Fibroblast of the conjunctiva (primary cell): ENCODE data around the gene DNAJC11.

Experiments
- DNase-seq: peaks from one replicate; pipeline ENCODE4 v3.0.0-alpha.2; 2010; ENCODE audit warnings: low read depth

Gene DNAJC11

DNA sequence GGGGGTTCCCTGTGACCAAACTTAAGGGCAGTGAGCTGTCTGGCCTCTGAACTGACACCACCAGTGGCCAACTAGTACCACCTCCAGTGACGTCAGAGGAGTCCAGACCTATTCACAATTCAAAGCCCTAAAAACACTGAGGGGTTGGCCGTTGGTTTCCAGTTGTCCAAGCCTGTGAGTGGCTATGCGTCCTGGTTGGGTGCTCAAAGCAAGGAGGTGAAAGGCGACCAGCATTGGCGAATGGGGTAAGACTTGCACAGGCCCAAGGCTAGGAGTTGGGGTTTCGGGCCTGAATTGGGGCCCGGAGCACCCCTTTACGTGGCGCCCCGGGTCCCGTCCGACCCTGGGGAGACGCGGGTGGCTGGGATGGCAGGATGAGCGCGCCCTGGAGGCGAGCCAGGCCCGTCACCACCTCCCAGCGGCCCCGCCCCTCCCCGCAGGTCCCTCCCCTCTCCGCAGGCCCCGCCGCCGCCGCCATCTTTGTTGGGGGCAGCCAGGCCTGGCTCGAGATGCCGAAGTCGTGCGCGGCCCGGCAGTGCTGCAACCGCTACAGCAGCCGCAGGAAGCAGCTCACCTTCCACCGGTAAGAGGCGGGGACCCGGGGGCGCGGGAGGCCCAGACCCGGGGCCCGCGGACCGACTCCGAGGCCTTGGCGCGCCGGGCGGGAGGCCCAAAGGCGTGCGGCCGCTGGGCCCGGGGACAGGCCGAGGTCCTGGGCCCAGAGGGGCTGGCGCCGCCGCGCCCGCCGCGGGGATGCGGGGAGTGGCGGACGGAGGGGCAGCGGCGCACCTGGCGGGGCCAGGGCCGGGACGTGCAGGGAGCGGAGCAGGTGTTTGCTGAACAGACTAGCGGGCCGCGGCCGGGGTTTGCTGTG, 76.7 kb downstream of the DNAJC11 start, which contains the start of gene THAP3:
Gene THAP3 (plus strand): TSS at position 159 of the 874 bp plus-strand sequence. CDS start 351 bp downstream, at position 510.
- peak; percentile 74 for DNase-seq

DNA sequence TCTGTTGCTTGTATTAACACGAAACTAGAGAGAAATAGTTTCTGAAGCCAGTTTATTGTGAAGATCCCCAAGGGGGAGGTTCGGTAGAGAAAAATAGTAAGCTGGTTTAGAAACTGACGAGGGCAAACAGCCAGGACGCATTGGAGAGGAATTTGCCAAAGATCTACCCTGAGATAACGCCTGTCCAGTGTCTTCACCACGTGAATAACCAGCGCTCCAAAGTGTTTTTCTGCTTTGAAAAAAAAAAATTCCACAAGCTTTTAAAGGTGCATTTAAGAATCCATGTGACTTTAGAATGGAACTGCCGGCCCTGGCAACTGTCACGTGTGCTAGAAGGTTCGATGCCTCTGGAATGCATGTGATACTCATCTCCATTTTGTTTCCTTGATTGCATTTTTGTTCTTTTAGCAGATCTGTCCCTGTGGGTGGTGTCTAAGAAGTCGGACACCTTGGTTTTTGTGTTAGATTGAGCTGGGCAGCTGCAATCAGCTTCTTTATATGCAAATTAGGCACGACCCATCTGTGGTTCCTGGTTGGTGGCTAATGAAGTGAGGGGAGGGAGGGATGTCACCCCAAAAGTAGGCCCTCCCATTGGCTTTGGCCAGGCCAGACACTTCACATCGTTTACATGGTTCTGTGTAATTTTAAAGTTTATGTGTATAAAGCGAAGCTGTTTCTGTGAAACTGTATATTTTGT, 78.2 kb downstream of the DNAJC11 start:
- no peak for DNase-seq

GRCh38 chr1:6622396-6623152, 79.0 kb downstream of the DNAJC11 start:
- no peak for DNase-seq

DNA sequence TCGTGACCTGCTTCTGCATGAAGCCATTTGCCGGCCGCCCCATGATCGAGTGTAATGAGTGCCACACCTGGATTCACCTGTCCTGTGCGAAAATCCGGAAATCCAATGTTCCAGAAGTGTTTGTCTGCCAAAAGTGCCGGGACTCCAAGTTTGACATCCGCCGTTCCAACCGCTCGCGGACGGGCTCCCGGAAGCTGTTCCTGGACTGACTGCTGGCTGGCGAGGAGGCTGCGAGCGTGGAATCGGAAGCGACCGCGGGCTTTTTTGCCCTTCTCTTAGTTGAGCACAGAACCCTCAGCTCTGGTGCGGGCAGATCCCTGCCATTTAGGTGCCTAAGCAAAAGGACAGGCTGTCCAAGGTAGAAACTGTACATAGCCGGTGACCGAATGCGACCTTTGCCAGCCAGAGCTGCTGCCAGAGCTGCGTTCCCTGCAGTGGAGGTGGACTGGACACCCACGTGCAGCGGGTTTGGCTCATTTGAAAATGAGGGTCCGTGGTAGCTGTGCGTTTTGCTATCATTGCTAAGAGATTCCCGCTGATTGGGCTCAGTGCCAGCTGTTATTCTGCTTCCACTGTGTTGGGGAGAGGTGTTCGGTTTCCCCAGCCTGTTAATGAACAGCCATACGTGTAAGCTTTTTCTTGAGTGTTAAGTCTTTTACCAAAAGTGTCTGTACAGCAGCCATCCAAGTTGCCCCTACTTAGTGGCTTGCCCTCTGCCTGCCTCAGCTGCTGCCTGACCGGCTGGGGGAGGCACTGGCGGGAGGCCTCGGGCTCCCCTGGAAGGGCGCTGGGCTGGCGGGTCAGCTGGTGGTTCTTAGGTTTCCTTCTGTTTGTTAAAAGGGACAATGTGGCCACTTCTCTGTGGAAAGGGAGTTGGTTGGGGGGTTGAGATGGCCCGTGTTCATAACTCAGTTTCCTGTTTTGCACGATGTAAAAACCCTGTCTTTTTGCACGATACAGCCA, 79.9 kb downstream of the DNAJC11 start:
- DNase-seq: no peak

- DNase-seq: no peak
Observed at GRCh38 chr1:6619045-6619444, 82.6 kb downstream of the DNAJC11 start.

DNA sequence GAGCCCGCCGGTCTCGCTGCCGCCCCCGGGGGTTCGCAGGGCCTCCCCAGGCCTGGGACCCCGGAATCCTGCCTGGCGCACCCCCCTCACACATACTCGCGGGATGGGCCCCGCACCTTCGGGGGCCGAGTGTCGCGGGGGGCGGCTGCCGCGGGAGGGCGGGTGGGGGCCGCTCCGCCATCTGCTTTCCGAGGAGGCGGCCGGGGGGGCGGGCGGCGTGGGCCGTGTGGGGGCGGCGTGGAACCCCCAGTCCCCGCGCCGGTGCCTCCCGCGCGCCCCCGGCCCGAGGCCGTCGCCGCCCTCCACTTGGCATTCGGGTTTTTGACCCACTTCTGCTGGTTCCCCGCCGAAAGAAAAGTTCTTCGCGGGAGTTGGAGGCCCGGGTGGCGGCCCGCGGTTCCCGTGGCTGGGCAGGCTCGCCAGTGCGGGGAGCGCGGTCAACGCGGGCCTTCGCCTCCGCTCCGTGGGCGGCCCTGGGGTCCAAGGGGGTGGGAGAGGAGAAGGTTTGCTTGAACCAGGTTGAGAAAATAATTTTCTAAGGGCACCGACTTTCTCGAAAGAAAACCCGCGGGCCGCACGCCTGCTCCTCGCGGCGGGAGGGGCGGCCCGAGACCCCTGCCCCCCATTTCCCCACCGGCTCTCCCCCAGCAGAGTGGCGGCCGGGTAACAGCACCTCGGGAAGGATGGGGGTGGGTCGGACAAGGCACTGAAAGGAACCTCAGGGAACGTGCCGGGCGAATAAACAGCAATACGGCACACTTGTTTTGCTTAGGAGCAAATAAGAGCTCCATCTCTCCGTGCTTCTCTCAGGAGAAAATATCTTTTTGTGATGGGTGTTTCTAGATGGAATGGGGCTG, 86.5 kb downstream of the DNAJC11 start:
- no peak for DNase-seq

DNA sequence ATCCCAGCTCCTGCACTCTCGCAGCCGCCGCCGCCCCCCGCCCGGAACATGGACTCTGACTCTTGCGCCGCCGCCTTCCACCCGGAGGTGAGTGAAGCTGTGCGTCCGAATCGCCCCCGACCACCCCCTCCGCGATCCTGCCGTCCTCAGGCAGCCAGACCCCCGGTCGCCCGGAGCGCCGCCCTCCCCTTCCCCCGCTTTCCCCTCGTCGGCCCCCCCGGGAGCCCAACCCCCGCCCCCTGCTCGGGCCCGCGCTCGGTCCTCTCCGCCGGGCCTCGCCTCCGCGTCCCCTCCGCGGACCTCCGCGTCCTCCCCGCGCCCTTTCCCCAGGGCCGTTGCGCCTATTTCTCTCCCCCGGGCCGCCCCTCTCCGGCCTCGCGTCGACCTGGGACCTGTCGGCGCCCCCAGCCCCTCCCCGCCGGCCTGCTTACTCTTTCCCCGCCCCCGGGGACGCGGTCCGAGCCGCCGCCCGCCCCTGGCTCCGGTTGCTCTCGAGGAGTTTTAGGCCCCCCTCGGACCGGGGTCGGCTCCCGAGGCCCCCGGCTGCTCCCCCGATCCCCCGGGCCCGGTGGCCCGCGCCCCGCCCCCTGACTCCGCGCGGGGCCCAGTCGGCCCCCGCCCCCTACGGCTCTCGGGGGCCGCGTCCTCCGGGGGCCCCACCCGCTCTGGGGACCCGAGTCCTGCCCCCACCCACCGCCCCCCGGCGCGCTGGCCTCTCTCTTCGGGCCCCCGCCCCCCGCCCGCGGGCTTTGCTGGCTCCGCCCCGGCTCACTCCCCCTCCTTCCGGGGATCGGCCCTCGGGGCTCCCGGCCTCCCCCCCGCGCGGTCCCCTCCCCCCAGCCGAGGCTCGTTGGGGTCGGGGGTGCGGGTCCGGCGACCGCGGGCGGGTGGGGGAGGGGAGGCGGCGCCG, 87.3 kb downstream of the DNAJC11 start:
- DNase-seq: no peak

GRCh38 chr1:6613361-6614018, 88.1 kb downstream of the DNAJC11 start, which contains the start of gene PHF13:
PHF13 (plus strand) TSS chr1:6613731; CDS start chr1:6614067, 336 bp downstream.
- peak; percentile 98 for DNase-seq

- DNase-seq: no peak
Observed at GRCh38 chr1:6612641-6613360, 88.8 kb downstream of the DNAJC11 start.

GRCh38 chr1:6603915-6604558, 97.6 kb downstream of the DNAJC11 start:
- peak; percentile 66 for DNase-seq

DNA sequence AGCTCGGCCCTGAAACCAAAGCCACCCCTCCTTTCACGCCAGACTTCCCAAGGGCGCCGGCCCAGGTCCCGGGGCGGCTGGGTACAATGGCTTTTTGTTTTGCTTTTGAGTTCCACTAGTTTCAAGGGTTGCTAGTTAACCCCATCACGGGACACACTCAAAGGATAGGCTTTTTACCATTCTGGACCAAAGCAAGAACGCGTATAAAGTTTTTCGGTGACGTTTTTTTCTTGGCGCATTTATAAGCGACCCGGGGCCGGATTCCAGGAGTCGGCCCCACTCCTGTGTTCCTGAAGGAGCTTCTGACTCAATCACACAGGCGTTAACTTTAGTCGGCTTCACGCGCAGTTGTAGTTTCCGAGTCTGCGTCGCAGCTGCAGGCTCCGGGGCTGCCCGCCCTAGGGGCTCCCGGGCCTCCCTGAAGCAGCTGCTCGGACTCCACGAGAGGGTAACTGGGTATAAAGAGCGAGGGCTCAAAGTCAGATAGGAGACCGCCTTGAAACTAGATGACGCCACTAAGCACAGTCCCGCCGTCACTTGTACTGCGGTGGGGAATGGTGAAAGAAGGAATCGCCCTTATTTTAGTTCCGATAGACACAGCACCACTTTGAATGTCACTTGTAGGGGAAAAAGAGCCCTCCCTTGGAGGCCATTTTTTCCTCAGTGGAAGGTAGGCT, 98.2 kb downstream of the DNAJC11 start:
- DNase-seq: peak; percentile 69

DNA sequence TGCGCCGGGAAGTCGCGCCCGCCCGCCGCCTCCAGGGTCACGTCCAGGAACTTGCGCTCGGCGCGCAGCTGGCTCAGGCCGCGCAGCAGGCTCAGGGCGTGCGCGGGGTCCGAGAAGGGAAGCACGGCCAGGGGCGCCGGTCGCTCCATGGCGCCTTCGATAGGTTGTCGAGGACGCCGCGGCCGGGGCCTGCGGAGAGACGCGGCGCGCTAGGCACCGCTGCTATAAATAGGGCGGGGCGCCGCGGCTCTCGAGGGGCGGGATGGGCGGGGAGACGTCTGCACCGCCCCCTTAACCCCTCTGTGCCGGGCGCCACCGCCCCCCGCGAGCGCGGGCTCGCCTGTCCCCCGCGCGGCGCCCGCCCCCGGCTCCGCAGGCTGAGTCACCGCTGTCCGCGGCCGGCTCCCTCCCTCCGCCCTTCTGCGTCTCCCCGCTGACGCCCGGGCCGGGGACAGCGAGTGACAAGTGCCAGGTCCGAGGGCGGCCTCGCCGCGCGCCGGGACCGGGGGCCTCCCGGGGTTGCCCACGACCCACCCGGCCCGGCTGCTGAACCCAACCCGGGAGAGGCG, 98.9 kb downstream of the DNAJC11 start, which contains the start of gene KLHL21:
Gene KLHL21 (minus strand): TSS at position 201 of the 569 bp plus-strand sequence. CDS start 52 bp downstream, at position 149.
- peak; percentile 75 for DNase-seq

DNA sequence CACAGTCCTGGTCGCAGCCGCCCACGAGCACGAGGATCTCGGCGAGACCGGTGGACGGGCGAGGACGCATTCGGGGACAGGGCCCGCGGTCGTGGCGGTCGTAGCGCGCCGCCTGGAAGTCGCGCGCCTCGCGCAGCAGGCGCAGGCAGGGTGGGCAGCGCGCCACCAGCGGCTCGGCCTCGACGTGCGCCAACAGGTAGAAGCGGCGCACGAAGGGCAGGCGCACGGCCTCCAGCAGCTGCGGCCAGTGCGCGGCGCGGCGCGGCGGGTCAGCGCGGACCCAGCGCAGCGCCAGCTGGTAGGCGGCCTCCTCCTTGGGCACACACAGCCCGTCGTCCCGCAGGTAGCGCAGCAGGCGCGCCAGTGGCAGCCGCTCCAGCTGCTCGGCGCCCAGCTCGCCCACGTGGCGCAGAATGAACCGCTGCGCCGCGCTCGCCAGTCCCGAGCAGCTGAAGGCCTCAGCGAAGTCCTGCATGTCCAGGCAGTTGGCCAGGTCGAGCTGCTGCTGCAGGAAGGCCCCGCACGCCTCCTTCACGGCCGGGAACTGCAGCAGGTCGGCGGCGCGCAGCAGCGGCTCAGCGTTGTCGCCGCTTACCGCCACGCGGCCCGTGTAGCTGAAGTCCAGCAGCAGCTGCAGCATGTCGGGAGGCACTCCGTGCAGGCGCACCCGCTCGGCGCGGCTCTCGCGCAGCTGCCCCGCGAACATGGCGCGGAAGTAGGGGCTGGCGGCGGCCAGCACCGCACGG, 99.5 kb downstream of the DNAJC11 start:
- DNase-seq: no peak

DNA sequence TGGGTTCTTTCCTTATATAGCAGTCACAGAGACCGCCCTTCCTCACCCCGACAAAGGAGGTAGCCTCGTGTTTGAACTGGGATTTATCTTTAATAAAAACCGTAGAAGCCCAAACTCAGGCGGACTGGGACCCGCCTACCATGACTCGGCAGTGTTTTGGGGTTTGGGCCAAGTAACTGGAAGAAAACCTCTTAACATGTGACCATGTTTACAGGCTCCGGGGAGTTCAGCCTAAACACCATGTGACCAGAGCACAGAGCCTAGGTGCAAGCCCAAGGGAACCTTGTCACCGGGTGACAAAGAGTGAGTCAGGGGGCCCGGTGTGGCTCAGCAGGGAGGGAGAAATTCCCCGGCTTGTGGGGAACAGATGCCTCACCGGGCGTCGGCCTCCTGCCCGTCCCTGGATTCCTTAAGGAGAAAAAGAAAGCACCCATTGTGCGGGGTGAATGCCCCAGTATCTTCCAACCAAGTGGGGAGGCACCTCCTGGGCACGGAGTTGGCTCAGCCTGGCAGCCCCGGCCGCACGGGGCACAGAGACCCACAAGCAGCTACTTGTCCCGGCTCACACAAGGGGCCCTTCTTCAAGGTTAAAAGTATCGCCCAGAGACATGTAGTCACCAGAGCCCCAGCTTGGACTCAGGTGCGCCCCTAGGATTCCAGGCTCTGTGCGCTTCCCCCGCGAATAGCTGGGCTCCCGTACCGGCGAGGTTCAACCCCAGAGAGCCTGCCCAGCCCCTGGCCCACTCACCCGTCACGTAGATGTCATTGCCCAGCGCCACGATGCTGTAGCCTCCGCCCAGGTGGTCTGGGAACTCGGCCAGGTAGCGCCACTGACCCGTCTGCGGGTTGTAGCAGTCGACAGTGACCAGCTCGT, 100.3 kb downstream of the DNAJC11 start:
- DNase-seq: peak; percentile 91
